ENCODE measurements around the gene FOXN1. TPM values are rescaled to one million over a fixed set of nuclear protein-coding genes. Genes with fewer than 3 reads are reported as not detected.
"Not testable (repeated sequence)": the region's sequence is repeated elsewhere in the genome, so short reads cannot be mapped to it uniquely, and the experiment has no call there.

FOXN1 gene
- total RNA-seq, result not detected in 2 replicates

DNA sequence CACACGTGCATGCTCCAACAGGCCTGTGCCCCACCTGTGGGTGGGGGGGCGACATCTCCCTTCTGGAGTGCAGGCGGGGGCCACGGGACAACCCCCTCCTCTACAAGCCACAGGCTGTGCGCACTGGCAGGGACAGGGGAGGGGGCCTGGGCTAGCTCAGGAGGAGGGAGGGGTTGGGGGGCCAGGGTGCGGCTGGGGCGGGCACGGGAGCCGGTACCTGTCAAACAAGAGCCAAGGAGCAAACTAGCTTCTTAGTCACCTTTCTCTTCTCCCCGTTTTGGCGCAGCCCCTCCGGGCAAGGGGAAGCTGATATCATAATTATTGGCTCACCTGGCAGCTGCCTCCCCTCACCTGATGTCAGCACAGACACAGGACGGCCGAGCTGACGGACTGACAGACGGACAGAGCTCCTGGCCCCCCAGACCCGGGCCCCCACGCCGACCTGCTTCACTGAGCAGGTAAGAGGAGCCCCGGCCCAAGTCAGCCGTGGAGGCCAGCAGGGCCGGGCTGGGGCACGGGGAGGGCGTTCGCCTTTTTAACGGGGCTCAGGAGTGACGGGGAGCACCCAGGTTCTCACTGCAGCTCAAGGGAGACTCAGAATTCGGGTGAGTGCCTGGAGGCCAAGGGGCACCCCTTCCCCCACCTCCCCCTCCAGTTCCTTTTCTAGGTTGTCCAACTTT is at the start of gene FOXN1:
Gene FOXN1 (plus strand): TSS at position 363 of the 680 bp plus-strand sequence. CDS start 17,622 bp downstream, outside the sequence.
- H3K4me3 Mint-ChIP-seq, result no peak within 1 kb of the TSS
- H3K4me1 Mint-ChIP-seq (ENCODE audit: low read depth), result no peaks in the 10 kb centered on the region
- H3K9me3 Mint-ChIP-seq, result no peaks in the 10 kb centered on the region
- intact Hi-C loops (cut with micrococcal nuclease), result no loop called here
- H3K27ac Mint-ChIP-seq, result no peak within 1 kb of the TSS
- DNase-seq (ENCODE audit: low spot score), result no peak
- peaks cover 3% of the 10 kb centered on the region for H3K27me3 Mint-ChIP-seq (ENCODE audit: insufficient read depth)
- H3K36me3 Mint-ChIP-seq (ENCODE audit: low read depth), result no peaks in the 10 kb centered on the region

- H3K4me1 Mint-ChIP-seq (ENCODE audit: low read depth), result no peaks in the 10 kb centered on the region
- no peaks in the 10 kb centered on the region for H3K36me3 Mint-ChIP-seq (ENCODE audit: low read depth)
- no peak overlapping the region for H3K4me3 Mint-ChIP-seq
- no peak for DNase-seq (ENCODE audit: low spot score)
- no peaks in the 10 kb centered on the region for H3K9me3 Mint-ChIP-seq
- H3K27me3 Mint-ChIP-seq (ENCODE audit: insufficient read depth), result peaks cover 5% of the 10 kb centered on the region
- H3K27ac Mint-ChIP-seq, result no peak overlapping the region
- intact Hi-C loops (cut with micrococcal nuclease), result no loop called here
These were observed 48.3 kb upstream of the FOXN1 start for GRCh38 chr17:28457890-28458289.

DNA sequence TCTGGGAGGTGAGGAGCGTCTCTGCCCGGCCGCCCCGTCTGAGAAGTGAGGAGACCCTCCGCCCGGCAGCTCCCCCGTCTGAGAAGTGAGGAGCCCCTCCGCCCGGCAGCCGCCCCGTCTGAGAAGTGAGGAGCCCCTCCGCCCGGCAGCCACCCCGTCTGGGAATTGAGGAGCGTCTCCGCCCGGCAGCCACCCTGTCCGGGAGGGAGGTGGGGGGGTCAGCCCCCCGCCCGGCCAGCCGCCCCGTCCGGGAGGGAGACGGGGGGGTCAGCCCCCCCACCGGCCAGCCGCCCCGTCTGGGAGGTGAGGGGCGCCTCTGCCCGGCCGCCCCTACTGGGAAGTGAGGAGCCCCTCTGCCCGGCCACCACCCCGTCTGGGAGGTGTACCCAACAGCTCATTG is 47.3 kb upstream of the FOXN1 start:
- H3K27me3 Mint-ChIP-seq (ENCODE audit: insufficient read depth); H3K36me3 Mint-ChIP-seq (ENCODE audit: low read depth); H3K9me3 Mint-ChIP-seq; H3K4me1 Mint-ChIP-seq (ENCODE audit: low read depth); H3K27ac Mint-ChIP-seq; intact Hi-C loops (cut with micrococcal nuclease); H3K4me3 Mint-ChIP-seq; DNase-seq (ENCODE audit: low spot score): not testable (repeated sequence)

DNA sequence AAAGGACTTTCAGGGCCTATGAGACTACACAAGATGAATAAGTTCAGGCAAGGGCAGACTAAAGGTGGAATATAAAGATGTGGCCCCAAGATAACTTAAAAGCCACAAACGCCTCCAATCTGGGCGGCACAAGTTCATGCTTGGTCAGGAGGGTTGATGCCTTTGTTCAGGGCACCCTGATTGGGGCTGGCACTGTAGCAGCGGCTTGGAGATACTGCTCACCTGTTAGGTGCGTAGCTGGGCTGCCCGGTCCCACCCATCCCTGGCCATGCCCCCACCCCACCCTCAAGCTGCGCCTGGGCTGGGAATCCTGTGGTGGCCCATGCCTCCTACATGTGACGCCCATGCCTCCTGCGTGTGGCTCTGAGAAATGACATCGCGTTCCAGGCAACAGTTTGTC is 45.2 kb upstream of the FOXN1 start:
- no peaks in the 10 kb centered on the region for H3K36me3 Mint-ChIP-seq (ENCODE audit: low read depth)
- intact Hi-C loops (cut with micrococcal nuclease), result no loop called here
- H3K4me1 Mint-ChIP-seq (ENCODE audit: low read depth), result no peaks in the 10 kb centered on the region
- DNase-seq (ENCODE audit: low spot score), result no peak
- H3K4me3 Mint-ChIP-seq, result no peak overlapping the region
- H3K27me3 Mint-ChIP-seq (ENCODE audit: insufficient read depth), result peaks cover 13% of the 10 kb centered on the region
- H3K27ac Mint-ChIP-seq, result no peak overlapping the region
- no peaks in the 10 kb centered on the region for H3K9me3 Mint-ChIP-seq

DNA sequence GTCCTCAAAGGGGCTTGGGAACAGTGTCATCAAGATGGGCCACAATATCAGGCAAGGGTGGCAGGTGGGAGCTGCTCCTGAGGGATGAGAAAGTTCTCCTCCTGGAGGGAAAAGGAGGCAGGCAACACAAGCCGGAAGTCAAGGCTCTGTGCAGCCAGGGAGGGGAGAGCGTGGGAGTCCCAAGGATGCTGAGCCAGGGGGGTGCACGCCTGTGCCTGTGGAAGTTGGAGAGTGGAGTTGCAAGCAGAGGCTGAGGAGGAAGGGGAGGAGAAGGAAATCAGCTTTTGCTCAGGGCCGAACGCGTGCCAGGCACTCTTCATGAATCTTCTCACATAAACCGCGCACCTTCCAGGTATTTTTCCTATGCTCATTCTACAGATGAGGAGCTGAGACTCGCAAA is 40.1 kb upstream of the FOXN1 start:
- Mint-ChIP-seq H3K27ac (no peak overlapping the region), H3K27me3 (ENCODE audit: insufficient read depth) (peaks cover 21% of the 10 kb centered on the region), H3K36me3 (ENCODE audit: low read depth) (no peaks in the 10 kb centered on the region), H3K4me3 (no peak overlapping the region), H3K4me1 (ENCODE audit: low read depth) (peaks cover 27% of the 10 kb centered on the region), H3K9me3 (no peaks in the 10 kb centered on the region)
- intact Hi-C loops (cut with micrococcal nuclease), result no loop called here
- DNase-seq (ENCODE audit: low spot score), result no peak

DNA sequence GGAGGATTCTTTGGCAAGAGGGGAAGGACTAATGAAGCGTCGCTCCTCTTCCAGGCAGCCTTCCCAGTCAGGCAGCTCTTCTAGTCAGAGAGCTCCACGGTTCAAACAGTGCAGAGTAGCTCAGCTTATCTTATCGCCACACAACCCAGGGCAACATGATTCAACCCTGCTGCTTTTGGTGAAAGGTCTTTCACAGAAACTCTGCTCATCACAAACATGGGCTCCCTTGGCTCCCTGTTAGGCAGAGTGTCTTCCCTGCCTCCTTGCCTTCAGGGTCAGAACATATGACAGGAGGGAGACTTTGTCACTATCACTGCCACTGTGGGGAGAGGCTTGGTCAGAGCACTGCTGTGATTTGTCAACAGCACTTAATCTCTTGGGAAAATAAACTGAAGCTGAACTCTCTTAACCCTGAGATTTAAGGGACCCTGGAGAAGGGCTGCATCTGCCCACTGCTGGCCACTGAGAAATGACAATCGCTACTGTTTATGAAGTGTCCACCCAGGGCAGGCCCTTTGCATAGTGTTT is 39.6 kb upstream of the FOXN1 start:
- intact Hi-C loops (cut with micrococcal nuclease), result no loop called here
- Mint-ChIP-seq H3K4me3 (no peak overlapping the region), H3K9me3 (no peaks in the 10 kb centered on the region), H3K27me3 (ENCODE audit: insufficient read depth) (peaks cover 21% of the 10 kb centered on the region), H3K36me3 (ENCODE audit: low read depth) (no peaks in the 10 kb centered on the region), H3K4me1 (ENCODE audit: low read depth) (peaks cover 27% of the 10 kb centered on the region), H3K27ac (no peak overlapping the region)
- no peak for DNase-seq (ENCODE audit: low spot score)

DNA sequence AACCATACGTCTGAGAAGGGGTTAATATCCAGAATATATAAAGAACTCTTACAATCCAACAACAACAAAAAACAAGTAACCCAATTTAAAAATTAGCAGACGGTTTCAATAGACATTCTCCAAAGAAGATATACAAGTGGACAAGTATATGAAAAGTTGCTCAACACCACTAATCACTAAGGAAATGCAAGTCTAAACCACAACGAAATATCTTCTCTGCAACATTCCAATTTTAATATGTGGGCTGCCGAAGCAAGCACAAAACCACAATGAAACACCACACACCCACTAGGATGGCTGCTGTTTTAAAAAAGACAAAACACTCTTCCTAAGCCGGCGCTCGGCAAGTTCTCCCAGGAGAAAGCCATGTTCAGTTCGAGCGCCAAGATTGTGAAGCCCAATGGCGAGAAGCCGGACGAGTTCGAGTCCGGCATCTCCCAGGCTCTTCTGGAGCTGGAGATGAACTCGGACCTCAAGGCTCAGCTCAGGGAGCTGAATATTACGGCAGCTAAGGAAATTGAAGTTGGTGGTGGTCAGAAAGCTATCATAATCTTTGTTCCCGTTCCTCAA is 38.6 kb upstream of the FOXN1 start:
- intact Hi-C loops (cut with micrococcal nuclease), result loop anchor here (1.0 kb wide), 1 partner anchor 17 kb away; no protein-coding TSS in a partner anchor
- Mint-ChIP-seq H3K4me1 (ENCODE audit: low read depth) (peaks cover 27% of the 10 kb centered on the region), H3K27ac (no peak overlapping the region), H3K9me3 (no peaks in the 10 kb centered on the region), H3K27me3 (ENCODE audit: insufficient read depth) (peaks cover 21% of the 10 kb centered on the region), H3K4me3 (no peak overlapping the region), H3K36me3 (ENCODE audit: low read depth) (no peaks in the 10 kb centered on the region)
- DNase-seq (ENCODE audit: low spot score), result no peak

- peaks cover 27% of the 10 kb centered on the region for H3K4me1 Mint-ChIP-seq (ENCODE audit: low read depth)
- H3K9me3 Mint-ChIP-seq; H3K27ac Mint-ChIP-seq; DNase-seq (ENCODE audit: low spot score); H3K36me3 Mint-ChIP-seq (ENCODE audit: low read depth); H3K4me3 Mint-ChIP-seq: not testable (repeated sequence)
- intact Hi-C loops (cut with micrococcal nuclease), result loop anchor here (1.0 kb wide), 1 partner anchor 16 kb away; no protein-coding TSS in a partner anchor
- H3K27me3 Mint-ChIP-seq (ENCODE audit: insufficient read depth), result peaks cover 21% of the 10 kb centered on the region
These were observed 38.0 kb upstream of the FOXN1 start for GRCh38 chr17:28468033-28468735.

GRCh38 chr17:28468781-28469180 is 37.4 kb upstream of the FOXN1 start:
- H3K36me3 Mint-ChIP-seq (ENCODE audit: low read depth), result no peaks in the 10 kb centered on the region
- H3K9me3 Mint-ChIP-seq, result no peaks in the 10 kb centered on the region
- DNase-seq (ENCODE audit: low spot score), result no peak
- H3K4me1 Mint-ChIP-seq (ENCODE audit: low read depth), result peaks cover 27% of the 10 kb centered on the region
- H3K27ac Mint-ChIP-seq, result peak overlapping the region; percentile 20
- H3K27me3 Mint-ChIP-seq (ENCODE audit: insufficient read depth), result peaks cover 21% of the 10 kb centered on the region
- intact Hi-C loops (cut with micrococcal nuclease), result loop anchor here (1.0 kb wide), 1 partner anchor 16 kb away; no protein-coding TSS in a partner anchor
- H3K4me3 Mint-ChIP-seq, result no peak overlapping the region

- Mint-ChIP-seq H3K4me1 (ENCODE audit: low read depth) (peaks cover 27% of the 10 kb centered on the region), H3K36me3 (ENCODE audit: low read depth) (no peaks in the 10 kb centered on the region), H3K27ac (no peak overlapping the region), H3K9me3 (no peaks in the 10 kb centered on the region), H3K27me3 (ENCODE audit: insufficient read depth) (peaks cover 21% of the 10 kb centered on the region), H3K4me3 (no peak overlapping the region)
- intact Hi-C loops (cut with micrococcal nuclease), result no loop called here
- DNase-seq (ENCODE audit: low spot score), result no peak
These were observed 36.8 kb upstream of the FOXN1 start for GRCh38 chr17:28469376-28469775.

- Mint-ChIP-seq H3K27me3 (ENCODE audit: insufficient read depth) (peaks cover 19% of the 10 kb centered on the region), H3K36me3 (ENCODE audit: low read depth) (no peaks in the 10 kb centered on the region), H3K4me3 (no peak overlapping the region), H3K27ac (no peak overlapping the region), H3K9me3 (no peaks in the 10 kb centered on the region), H3K4me1 (ENCODE audit: low read depth) (peaks cover 34% of the 10 kb centered on the region)
- intact Hi-C loops (cut with micrococcal nuclease), result no loop called here
- no peak for DNase-seq (ENCODE audit: low spot score)
These were observed 35.8 kb upstream of the FOXN1 start for GRCh38 chr17:28470266-28470913.

- H3K36me3 Mint-ChIP-seq (ENCODE audit: low read depth), result no peaks in the 10 kb centered on the region
- DNase-seq (ENCODE audit: low spot score), result no peak
- H3K27me3 Mint-ChIP-seq (ENCODE audit: insufficient read depth), result peaks cover 13% of the 10 kb centered on the region
- intact Hi-C loops (cut with micrococcal nuclease), result no loop called here
- no peak overlapping the region for H3K4me3 Mint-ChIP-seq
- H3K9me3 Mint-ChIP-seq, result no peaks in the 10 kb centered on the region
- H3K4me1 Mint-ChIP-seq (ENCODE audit: low read depth), result peaks cover 40% of the 10 kb centered on the region
- H3K27ac Mint-ChIP-seq, result no peak overlapping the region
These were observed 35.2 kb upstream of the FOXN1 start for GRCh38 chr17:28470914-28471366.
